Neural cell (in vitro differentiated cells): ENCODE measurements around the gene SPATA2. TPM values are rescaled to one million over a fixed set of nuclear protein-coding genes. Genes with fewer than 3 reads are reported as not detected.

ENCODE experiments used
- H2AFZ ChIP-seq: fragments of 200-600, 300-800 bp; sonication (generic), shearing (Covaris generic); 2 replicates; pipeline ENCODE4 v1.6.0; 2014; ENCODE audit warnings: low read depth, mild to moderate bottlenecking, antibody characterized with exemption, low read length, moderate library complexity
- H3F3A ChIP-seq: fragments of 200-600 bp; shearing (Covaris generic); 2 replicates; pipeline ENCODE4 v1.6.1; 2016; ENCODE audit warnings: mild to moderate bottlenecking, moderate library complexity, mixed read lengths, antibody characterized with exemption, low read length; ENCODE audit not compliant: insufficient read depth, poor library complexity, severe bottlenecking
- H3K27ac ChIP-seq: fragments of 200-600, 300-800 bp; sonication (generic), shearing (Covaris generic); 2 replicates; pipeline ENCODE4 v1.5.1; 2014; ENCODE audit warnings: mild to moderate bottlenecking, low read length, moderate library complexity
- H3K27me3 ChIP-seq: fragments of 300-800, 200-600 bp; sonication (generic), shearing (Covaris generic); 2 replicates; pipeline ENCODE4 v1.6.0; 2014; ENCODE audit warnings: mild to moderate bottlenecking, low read depth, low read length, moderate library complexity; ENCODE audit not compliant: insufficient read depth
- H3K36me3 ChIP-seq: fragments of 300-800, 200-600 bp; sonication (generic), shearing (Covaris generic); 2 replicates; pipeline ENCODE4 v1.5.1; 2014; ENCODE audit warnings: mild to moderate bottlenecking, antibody characterized with exemption, low read length, moderate library complexity; ENCODE audit not compliant: insufficient read depth
- H3K4me2 ChIP-seq: fragments of 300-800, 200-600 bp; sonication (generic), shearing (Covaris generic); 2 replicates; pipeline ENCODE4 v1.6.0; 2014; ENCODE audit warnings: mild to moderate bottlenecking, low read length
- H3K4me3 ChIP-seq: fragments of 300-800, 200-600 bp; sonication (generic), shearing (Covaris generic); 2 replicates; pipeline ENCODE4 v1.5.1; 2014; ENCODE audit warnings: mild to moderate bottlenecking, low read length, moderate library complexity
- H3K79me2 ChIP-seq: fragments of 200-600 bp; shearing (Covaris generic); replicated peaks from 2 replicates; pipeline ENCODE4 v1.6.0; 2014; ENCODE audit warnings: mild to moderate bottlenecking, low read length, moderate library complexity; ENCODE audit not compliant: insufficient read depth
- H3K9ac ChIP-seq: fragments of 300-800, 200-600 bp; sonication (generic), shearing (Covaris generic); 2 replicates; pipeline ENCODE4 v1.6.1; 2016; ENCODE audit warnings: mild to moderate bottlenecking, low read length, mixed read lengths
- H3K9me2 ChIP-seq: fragments of 200-600 bp; shearing (Covaris generic); 2 replicates; pipeline ENCODE4 v1.6.1; 2016; ENCODE audit warnings: mild to moderate bottlenecking, low read length, mixed read lengths; ENCODE audit not compliant: insufficient read depth
- H3K9me3 ChIP-seq: fragments of 200-600, 300-800 bp; sonication (generic), shearing (Covaris generic); 2 replicates; pipeline ENCODE4 v1.6.1; 2016; ENCODE audit warnings: mild to moderate bottlenecking, mixed run types, low read length, moderate library complexity, mixed read lengths
- H4K20me1 ChIP-seq: fragments of 200-600 bp; shearing (Covaris generic); 2 replicates; pipeline ENCODE4 v1.6.1; 2016; ENCODE audit warnings: mild to moderate bottlenecking, mixed run types; ENCODE audit not compliant: insufficient read depth
- EP300 ChIP-seq: fragments of 450-650 bp; conservative IDR thresholded peaks from 2 replicates; pipeline ENCODE4 v1.6.1; 2014; ENCODE audit warnings: antibody characterized with exemption, mild to moderate bottlenecking, moderate library complexity; ENCODE audit not compliant: poor library complexity, severe bottlenecking
- EZH2 ChIP-seq: fragments of 200-600, 300-800 bp; shearing (Covaris generic), sonication (generic); IDR thresholded peaks from 2 replicates; pipeline ENCODE4 v1.6.1; 2014; ENCODE audit warnings: antibody characterized with exemption, low read length, borderline replicate concordance, mild to moderate bottlenecking; ENCODE audit not compliant: insufficient read depth, poor library complexity, severe bottlenecking
- MXI1 ChIP-seq: fragments of 450-650 bp; conservative IDR thresholded peaks from 2 replicates; pipeline ENCODE4 v1.6.1; 2014; ENCODE audit warnings: antibody characterized with exemption, mild to moderate bottlenecking; ENCODE audit not compliant: poor library complexity, severe bottlenecking
- POLR2AphosphoS5 ChIP-seq: IDR thresholded peaks from 2 replicates; pipeline ENCODE4 v1.6.1; 2012
- RAD21 ChIP-seq: fragments of 450-650 bp; conservative IDR thresholded peaks from 2 replicates; pipeline ENCODE4 v1.6.1; 2014; ENCODE audit warnings: antibody characterized with exemption, mild to moderate bottlenecking, moderate library complexity
- SMC3 ChIP-seq: fragments of 450-650 bp; conservative IDR thresholded peaks from 2 replicates; pipeline ENCODE4 v1.6.1; 2014; ENCODE audit warnings: antibody characterized with exemption, mild to moderate bottlenecking, moderate library complexity; ENCODE audit not compliant: poor library complexity
- TAF1 ChIP-seq: IDR thresholded peaks from 2 replicates; pipeline ENCODE4 v1.6.1; 2012; ENCODE audit warnings: low read depth
- polyA plus RNA-seq: library from polyadenylated mRNA; depleted of rRNA; stranded (reverse); fragments of >200 nt; gene quantifications from 2 replicates; pipeline ENCODE4 v1.2.3, GENCODE V29; 2014
- TF ChIP-seq, protein P1 (sequence below): IDR thresholded peaks from 2 replicates; pipeline ENCODE4 v1.6.1; 2012; ENCODE audit warnings: borderline replicate concordance
- TF ChIP-seq, protein P2 (sequence below): fragments of 450-650 bp; IDR thresholded peaks from 2 replicates; pipeline ENCODE4 v1.5.1; 2014; ENCODE audit warnings: antibody characterized with exemption, mild to moderate bottlenecking, moderate library complexity; ENCODE audit not compliant: poor library complexity, severe bottlenecking

SPATA2 gene
- polyA plus RNA-seq, 1 donor from 2014 or later, result 1.7 TPM

DNA sequence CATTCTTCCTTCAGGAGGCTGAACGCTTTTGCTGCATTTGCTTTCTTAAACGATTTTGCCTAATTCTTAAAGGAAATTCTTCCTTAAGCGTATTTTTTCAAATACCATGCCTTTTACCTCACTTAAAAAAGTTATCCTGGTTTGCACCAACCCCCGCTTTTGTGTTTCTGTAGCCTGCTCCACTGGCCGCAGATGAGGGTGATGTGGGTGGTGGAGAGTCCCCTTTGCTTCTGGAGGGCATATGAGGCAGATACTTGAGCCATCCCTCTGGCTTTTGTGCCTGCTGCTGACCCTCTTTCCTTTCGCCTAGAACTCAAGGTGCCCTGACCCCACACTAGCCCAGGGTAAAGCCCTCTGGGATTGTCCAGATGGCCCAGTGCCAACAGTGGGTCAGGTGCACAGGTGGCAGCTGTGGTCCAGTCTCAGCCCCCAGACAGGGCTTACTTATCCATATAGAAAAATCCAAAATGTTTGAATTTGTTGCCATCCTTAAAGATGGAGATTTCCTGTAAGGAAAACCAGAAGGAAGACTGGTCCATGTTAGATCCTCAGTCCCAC is 43.9 kb downstream of the SPATA2 start:
- Histone ChIP-seq H3K79me2 (no peaks in the 10 kb centered on the region), H3K36me3 (no peaks in the 10 kb centered on the region), H3K4me3 (no peak overlapping the region), H3K4me2 (no peak overlapping the region), H3K9me3 (no peaks in the 10 kb centered on the region), H3K27me3 (no peaks in the 10 kb centered on the region), H4K20me1 (no peaks in the 10 kb centered on the region), H3K9me2 (no peaks in the 10 kb centered on the region), H3F3A (no peaks in the 10 kb centered on the region), H3K9ac (no peak overlapping the region), H2AFZ (no peak overlapping the region), H3K27ac (no peak overlapping the region)
- TF ChIP-seq POLR2AphosphoS5, result no peak
- TF ChIP-seq, protein P1, sequence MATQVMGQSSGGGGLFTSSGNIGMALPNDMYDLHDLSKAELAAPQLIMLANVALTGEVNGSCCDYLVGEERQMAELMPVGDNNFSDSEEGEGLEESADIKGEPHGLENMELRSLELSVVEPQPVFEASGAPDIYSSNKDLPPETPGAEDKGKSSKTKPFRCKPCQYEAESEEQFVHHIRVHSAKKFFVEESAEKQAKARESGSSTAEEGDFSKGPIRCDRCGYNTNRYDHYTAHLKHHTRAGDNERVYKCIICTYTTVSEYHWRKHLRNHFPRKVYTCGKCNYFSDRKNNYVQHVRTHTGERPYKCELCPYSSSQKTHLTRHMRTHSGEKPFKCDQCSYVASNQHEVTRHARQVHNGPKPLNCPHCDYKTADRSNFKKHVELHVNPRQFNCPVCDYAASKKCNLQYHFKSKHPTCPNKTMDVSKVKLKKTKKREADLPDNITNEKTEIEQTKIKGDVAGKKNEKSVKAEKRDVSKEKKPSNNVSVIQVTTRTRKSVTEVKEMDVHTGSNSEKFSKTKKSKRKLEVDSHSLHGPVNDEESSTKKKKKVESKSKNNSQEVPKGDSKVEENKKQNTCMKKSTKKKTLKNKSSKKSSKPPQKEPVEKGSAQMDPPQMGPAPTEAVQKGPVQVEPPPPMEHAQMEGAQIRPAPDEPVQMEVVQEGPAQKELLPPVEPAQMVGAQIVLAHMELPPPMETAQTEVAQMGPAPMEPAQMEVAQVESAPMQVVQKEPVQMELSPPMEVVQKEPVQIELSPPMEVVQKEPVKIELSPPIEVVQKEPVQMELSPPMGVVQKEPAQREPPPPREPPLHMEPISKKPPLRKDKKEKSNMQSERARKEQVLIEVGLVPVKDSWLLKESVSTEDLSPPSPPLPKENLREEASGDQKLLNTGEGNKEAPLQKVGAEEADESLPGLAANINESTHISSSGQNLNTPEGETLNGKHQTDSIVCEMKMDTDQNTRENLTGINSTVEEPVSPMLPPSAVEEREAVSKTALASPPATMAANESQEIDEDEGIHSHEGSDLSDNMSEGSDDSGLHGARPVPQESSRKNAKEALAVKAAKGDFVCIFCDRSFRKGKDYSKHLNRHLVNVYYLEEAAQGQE, result no peak
- no peak for TF ChIP-seq MXI1
- no peak for TF ChIP-seq RAD21
- TF ChIP-seq TAF1, result no peak

GRCh38 chr20:49870261-49870660 is 45.1 kb downstream of the SPATA2 start:
- Histone ChIP-seq H3K9me3 (no peaks in the 10 kb centered on the region), H3K4me2 (no peak overlapping the region), H2AFZ (no peak overlapping the region), H3K79me2 (no peaks in the 10 kb centered on the region), H3K9me2 (no peaks in the 10 kb centered on the region), H3K9ac (no peak overlapping the region), H3K4me3 (no peak overlapping the region), H3F3A (no peaks in the 10 kb centered on the region), H4K20me1 (no peaks in the 10 kb centered on the region), H3K27me3 (no peaks in the 10 kb centered on the region), H3K36me3 (no peaks in the 10 kb centered on the region), H3K27ac (no peak overlapping the region)
- TF ChIP-seq EZH2, result no peak

- H3K9ac ChIP-seq, result no peak overlapping the region
- no peak for TF ChIP-seq TAF1
- TF ChIP-seq SMC3, result no peak
- TF ChIP-seq, protein P1, result no peak
- TF ChIP-seq RAD21, result no peak
- TF ChIP-seq EZH2, result no peak
- TF ChIP-seq EP300, result no peak
- TF ChIP-seq POLR2AphosphoS5, result no peak
- TF ChIP-seq, protein P2, sequence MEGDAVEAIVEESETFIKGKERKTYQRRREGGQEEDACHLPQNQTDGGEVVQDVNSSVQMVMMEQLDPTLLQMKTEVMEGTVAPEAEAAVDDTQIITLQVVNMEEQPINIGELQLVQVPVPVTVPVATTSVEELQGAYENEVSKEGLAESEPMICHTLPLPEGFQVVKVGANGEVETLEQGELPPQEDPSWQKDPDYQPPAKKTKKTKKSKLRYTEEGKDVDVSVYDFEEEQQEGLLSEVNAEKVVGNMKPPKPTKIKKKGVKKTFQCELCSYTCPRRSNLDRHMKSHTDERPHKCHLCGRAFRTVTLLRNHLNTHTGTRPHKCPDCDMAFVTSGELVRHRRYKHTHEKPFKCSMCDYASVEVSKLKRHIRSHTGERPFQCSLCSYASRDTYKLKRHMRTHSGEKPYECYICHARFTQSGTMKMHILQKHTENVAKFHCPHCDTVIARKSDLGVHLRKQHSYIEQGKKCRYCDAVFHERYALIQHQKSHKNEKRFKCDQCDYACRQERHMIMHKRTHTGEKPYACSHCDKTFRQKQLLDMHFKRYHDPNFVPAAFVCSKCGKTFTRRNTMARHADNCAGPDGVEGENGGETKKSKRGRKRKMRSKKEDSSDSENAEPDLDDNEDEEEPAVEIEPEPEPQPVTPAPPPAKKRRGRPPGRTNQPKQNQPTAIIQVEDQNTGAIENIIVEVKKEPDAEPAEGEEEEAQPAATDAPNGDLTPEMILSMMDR, result no peak
- TF ChIP-seq MXI1, result no peak
- no peaks in the 10 kb centered on the region for H3F3A ChIP-seq
- H3K27me3 ChIP-seq, result no peaks in the 10 kb centered on the region
- H3K27ac ChIP-seq, result no peak overlapping the region
- no peaks in the 10 kb centered on the region for H3K9me3 ChIP-seq
- no peak overlapping the region for H2AFZ ChIP-seq
- H3K79me2 ChIP-seq, result no peaks in the 10 kb centered on the region
- no peak overlapping the region for H3K4me3 ChIP-seq
- no peaks in the 10 kb centered on the region for H3K9me2 ChIP-seq
- H4K20me1 ChIP-seq, result no peaks in the 10 kb centered on the region
- no peaks in the 10 kb centered on the region for H3K36me3 ChIP-seq
- H3K4me2 ChIP-seq, result no peak overlapping the region
These were observed 46.4 kb downstream of the SPATA2 start for GRCh38 chr20:49868964-49869363.
